NT2/D1 (cell line): ENCODE results near the gene MYOF.

Experiments
- SUZ12 ChIP-seq: IDR thresholded peaks from 2 replicates; pipeline ENCODE4 v1.6.1; 2011; ENCODE audit not compliant: insufficient read length, insufficient read depth; ENCODE audit errors: extremely low read depth
- YY1 ChIP-seq: IDR thresholded peaks from 2 replicates; pipeline ENCODE4 v1.6.1; 2011; ENCODE audit not compliant: insufficient read length, insufficient read depth
- ZNF274 ChIP-seq: IDR thresholded peaks from 2 replicates; pipeline ENCODE4 v1.6.1; 2011; ENCODE audit warnings: mild to moderate bottlenecking, low read depth, low read length

GRCh38 chr10:93515071-93516005 is 33.2 kb upstream of the MYOF start:
- TF ChIP-seq YY1 (no peak), ZNF274 (no peak), SUZ12 (no peak)
